HG03469 (cell line): ENCODE results near the gene ADAM15.

ENCODE experiments used
- ATAC-seq: cut with Tn5 transposase; IDR thresholded peaks from one replicate; pipeline ENCODE4 v1.9.1; 2021; ENCODE audit warnings: mild to moderate bottlenecking, moderate library complexity, moderate number of reproducible peaks; ENCODE audit not compliant: unreplicated experiment

ADAM15 gene

GRCh38 chr1:155083865-155084721 is 33.0 kb downstream of the ADAM15 start:
- no peak for ATAC-seq

- ATAC-seq, result peak; percentile 49
These were observed 33.8 kb downstream of the ADAM15 start for GRCh38 chr1:155084722-155085503.

- ATAC-seq, result no peak
These were observed 34.5 kb downstream of the ADAM15 start for GRCh38 chr1:155085504-155086127.

- no peak for ATAC-seq
These were observed 35.1 kb downstream of the ADAM15 start for GRCh38 chr1:155086128-155086741.

GRCh38 chr1:155086856-155087535 is 35.9 kb downstream of the ADAM15 start:
- no peak for ATAC-seq

- no peak for ATAC-seq
These were observed 40.2 kb downstream of the ADAM15 start for GRCh38 chr1:155091071-155092051.

GRCh38 chr1:155092131-155092530 is 41.0 kb downstream of the ADAM15 start:
- ATAC-seq, result no peak

- no peak for ATAC-seq
These were observed 41.5 kb downstream of the ADAM15 start for GRCh38 chr1:155092641-155093040.

GRCh38 chr1:155093911-155094621 is 43.0 kb downstream of the ADAM15 start:
- ATAC-seq, result no peak

GRCh38 chr1:155094622-155094948 is 43.5 kb downstream of the ADAM15 start:
- no peak for ATAC-seq

GRCh38 chr1:155099331-155099730 is 48.2 kb downstream of the ADAM15 start:
- no peak for ATAC-seq

GRCh38 chr1:155103325-155103724 is 52.2 kb downstream of the ADAM15 start:
- no peak for ATAC-seq

GRCh38 chr1:155104605-155105534 is 53.8 kb downstream of the ADAM15 start:
- no peak for ATAC-seq

GRCh38 chr1:155105604-155106011 is 54.5 kb downstream of the ADAM15 start:
- no peak for ATAC-seq

- no peak for ATAC-seq
These were observed 55.7 kb downstream of the ADAM15 start for GRCh38 chr1:155106862-155107261.

GRCh38 chr1:155107309-155108264 is 56.5 kb downstream of the ADAM15 start:
- ATAC-seq, result no peak

- no peak for ATAC-seq
These were observed 57.2 kb downstream of the ADAM15 start for GRCh38 chr1:155108296-155108695.
